H7 (cell line): ENCODE results near the gene PRR7. TPM values are rescaled to one million over a fixed set of nuclear protein-coding genes. Genes with fewer than 3 reads are reported as not detected.

Source experiments
- DNase-seq: peaks from one replicate; pipeline ENCODE4 v3.0.0; 2012
- H3K27me3 ChIP-seq: 2 replicates; pipeline ENCODE4 v1.6.0; 2011; ENCODE audit warnings: mild to moderate bottlenecking, low read length; ENCODE audit not compliant: control insufficient read depth, insufficient read depth
- H3K36me3 ChIP-seq: replicated peaks from 2 replicates; pipeline ENCODE4 v1.5.1; 2011; ENCODE audit warnings: low read length; ENCODE audit not compliant: control insufficient read depth, insufficient read depth
- H3K4me3 ChIP-seq: 2 replicates; pipeline ENCODE4 v1.5.1; 2011; ENCODE audit warnings: low read depth, mild to moderate bottlenecking, control low read depth, low read length, moderate library complexity; ENCODE audit not compliant: insufficient read depth
- total RNA-seq: library from RNA; depleted of rRNA; stranded (reverse); fragments of >200 nt; shearing (Covaris generic); gene quantifications from 2 replicates; pipeline ENCODE4 v1.2.3, GENCODE V29; 2014

Gene PRR7
- total RNA-seq, 1 experiment from 2014 or later: 12.1 TPM

DNA sequence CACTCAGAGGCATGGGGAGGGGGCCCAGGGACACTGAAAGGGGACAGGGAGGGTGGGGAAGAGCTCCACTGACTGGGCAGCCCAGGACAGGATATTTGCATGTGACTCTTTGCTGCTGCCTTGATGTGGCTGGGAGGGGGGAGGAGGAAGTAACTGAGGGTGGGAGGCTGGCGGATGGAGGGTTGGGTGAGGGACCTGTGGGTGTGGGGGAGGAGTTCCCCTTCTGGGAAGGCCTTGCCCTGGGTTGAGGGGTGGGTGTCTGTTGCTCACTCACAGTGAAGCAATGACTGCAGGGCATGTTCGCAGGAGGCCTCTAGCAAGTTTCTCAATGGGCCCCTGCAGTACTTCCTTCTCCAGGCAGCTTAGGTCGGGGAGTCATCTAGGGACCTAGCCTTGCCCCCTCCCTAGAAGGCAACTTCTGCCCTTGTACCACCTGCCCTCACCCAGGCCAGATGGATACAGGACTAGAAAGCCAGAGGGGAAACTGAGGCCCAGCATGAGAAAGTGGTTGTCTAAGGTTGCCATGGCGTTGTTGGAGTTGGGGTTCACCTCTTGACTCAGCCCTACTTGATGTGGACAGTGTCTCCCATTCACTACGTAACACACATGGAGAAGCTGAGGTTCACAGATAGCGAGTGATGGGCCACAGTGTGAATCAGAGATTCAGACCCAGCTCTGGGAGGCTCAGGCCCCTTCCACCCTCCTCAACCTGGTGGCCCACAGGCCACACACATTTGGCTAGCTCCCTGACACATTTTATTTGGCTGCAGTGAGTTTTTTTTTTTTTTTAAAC is 17.2 kb upstream of the PRR7 start:
- H3K27me3 ChIP-seq: no peaks in the 10 kb centered on the region
- peaks cover 19% of the 10 kb centered on the region for H3K36me3 ChIP-seq
- DNase-seq: peak; percentile 69
- H3K4me3 ChIP-seq: no peak overlapping the region

DNA sequence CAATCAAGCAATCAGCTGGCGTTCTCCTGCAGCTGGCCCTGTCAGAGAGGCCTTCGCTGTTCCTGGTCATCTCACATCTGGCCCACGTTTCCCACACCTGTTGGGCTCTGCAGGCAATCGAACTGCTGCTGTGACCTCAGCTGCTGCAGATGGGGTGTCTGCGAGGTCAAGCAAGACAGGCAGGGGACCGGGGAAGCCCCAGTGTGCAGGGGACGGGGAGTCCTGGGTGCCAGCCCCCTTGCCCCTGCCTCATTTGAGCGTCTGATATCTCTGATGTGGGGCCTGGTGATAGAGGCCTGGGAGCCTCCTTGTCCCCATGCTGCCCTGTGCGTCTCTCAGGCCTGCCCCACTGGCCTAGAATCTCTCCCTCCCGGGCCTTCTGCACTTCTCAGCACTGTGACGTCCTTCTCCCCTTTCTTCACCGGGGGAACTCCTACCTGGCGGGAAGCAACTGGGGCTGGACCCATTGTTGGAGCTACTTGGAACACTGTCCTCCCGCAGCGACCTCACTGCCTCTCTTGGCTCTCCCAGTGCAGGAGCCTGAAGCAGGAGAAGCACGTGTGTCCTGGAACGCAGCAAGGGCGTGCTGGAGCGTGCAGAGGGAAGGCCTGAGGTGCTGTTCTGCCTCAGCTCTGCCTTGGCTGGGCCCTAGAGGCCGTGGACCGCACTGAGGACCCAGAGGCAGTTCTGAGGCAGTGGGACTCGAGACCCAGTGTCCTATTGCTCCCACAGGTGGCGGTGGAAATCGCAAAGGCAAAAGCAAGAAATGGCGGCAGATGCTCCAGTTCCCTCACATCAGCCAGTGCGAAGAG is 16.3 kb upstream of the PRR7 start:
- Histone ChIP-seq H3K27me3 (no peaks in the 10 kb centered on the region), H3K36me3 (peaks cover 24% of the 10 kb centered on the region), H3K4me3 (no peak overlapping the region)
- DNase-seq: no peak

DNA sequence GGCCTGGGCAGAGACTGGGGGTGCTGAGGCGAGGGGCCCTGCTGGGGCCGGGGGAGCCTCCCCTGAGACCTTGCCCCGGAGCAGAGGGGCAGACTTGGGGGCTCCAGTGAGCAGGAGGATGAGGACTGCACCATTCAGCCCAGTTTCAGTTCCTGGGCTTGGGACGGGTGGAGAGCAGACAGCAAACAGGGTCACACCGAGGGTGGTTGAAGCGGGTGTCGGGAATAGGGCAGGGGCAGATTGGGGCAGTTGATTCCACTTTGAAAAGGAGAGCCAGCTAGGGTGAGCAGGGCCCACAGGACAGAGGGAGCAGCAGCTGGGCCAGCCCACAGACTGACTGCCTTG is 15.7 kb upstream of the PRR7 start:
- peak; percentile 34 for DNase-seq
- Histone ChIP-seq H3K4me3 (no peak overlapping the region), H3K36me3 (peaks cover 26% of the 10 kb centered on the region), H3K27me3 (no peaks in the 10 kb centered on the region)

DNA sequence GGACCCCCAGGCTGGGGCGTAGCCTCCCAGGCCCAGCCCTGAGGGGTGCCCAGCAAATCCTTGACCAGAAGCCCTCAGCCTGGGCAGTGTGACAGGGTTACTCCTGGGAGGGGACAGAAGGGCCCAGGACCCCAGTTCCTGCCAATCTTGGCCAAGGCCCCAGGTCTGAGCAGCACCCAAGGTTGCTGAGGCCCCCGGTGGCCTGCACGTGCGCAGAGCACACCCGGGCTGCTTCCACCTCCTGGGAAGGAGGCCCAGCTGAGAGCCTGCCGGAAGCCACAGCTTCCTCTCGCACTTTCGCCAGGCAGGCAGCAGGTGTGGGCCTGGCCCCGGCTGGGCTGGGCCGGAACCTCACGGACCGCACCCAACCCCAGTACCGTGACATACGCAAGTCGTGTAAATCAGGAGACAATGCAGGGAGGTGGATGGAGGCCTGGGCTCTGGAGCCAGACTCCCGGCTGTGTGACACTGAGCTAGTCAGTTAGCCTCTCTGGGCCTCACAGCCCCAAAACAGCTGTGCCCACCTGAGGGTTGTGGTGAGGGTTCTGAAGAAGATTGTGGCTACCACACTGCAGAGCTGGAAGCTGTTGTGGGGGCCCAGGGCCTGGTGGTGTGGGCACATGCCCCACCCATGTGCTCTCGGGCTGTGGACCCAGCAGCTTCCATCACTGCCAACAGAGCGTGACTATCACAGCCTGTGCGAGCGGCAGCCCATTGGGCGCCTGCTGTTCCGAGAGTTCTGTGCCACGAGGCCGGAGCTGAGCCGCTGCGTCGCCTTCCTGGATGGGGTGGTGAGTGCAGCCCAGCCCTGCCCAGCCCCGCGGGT is 15.1 kb upstream of the PRR7 start:
- Histone ChIP-seq H3K27me3 (no peaks in the 10 kb centered on the region), H3K4me3 (no peak overlapping the region), H3K36me3 (peaks cover 26% of the 10 kb centered on the region)
- no peak for DNase-seq

DNA sequence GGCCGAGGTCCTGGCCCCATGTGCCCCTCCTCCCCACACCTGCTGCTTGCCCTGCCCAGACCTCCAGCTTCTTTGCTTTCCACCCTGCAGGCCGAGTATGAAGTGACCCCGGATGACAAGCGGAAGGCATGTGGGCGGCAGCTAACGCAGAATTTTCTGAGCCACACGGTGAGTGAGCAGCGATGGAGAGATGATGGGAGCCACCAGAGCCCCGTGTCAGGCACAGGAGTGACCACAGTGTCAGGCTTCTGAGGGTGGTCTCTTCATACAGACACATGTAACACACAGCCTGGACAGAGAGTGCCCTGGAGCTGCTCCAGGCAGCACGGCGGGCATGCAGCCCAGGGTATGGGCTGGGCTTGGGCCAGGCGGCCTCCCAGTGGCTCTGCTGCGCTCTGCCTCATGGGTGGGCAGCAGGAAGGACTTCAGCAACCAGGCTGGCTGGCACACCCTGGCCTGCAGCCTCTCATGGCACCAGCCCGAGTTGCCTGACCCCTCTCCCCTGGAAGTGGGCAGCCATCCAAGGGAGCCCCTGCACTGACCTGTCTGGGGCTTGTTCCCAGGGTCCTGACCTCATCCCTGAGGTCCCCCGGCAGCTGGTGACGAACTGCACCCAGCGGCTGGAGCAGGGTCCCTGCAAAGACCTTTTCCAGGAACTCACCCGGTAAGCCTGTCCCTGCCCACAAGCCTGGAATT is 14.3 kb upstream of the PRR7 start:
- no peak overlapping the region for H3K4me3 ChIP-seq
- H3K36me3 ChIP-seq: peaks cover 29% of the 10 kb centered on the region
- DNase-seq: no peak

DNA sequence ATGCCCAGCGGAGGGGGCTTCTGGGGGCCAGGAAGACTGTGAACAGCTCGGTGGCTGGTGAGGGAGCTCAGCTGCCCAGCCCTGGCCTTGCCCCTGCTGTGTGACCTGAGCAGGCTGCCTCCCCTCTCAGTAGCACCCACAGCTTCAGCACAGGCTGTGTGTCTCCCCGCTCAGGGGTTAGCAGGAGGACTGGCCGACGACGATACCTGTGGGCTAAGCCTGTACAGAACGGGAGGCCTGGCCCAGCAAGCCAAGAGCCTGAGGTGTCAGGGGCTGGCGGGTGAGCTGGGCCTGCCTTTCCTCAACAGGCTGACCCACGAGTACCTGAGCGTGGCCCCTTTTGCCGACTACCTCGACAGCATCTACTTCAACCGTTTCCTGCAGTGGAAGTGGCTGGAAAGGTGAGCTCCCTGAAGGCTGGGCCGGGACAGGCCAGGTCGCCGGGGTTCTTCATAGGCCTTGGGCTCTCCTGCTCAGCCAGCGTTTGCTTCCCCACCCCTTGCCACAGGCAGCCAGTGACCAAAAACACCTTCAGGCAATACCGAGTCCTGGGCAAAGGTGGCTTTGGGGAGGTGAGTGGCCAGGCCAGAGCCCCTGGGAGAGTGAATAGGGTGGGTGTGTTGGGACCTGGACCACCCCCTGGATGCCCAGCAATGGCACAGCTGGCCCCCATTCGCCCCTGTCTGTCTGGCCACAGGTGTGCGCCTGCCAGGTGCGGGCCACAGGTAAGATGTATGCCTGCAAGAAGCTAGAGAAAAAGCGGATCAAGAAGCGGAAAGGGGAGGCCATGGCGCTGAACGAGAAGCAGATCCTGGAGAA is 13.6 kb upstream of the PRR7 start:
- H3K27me3 ChIP-seq: no peaks in the 10 kb centered on the region
- no peak for DNase-seq

More for the DNA sequence above, 14.3 kb upstream of the PRR7 start:
- H3K27me3 ChIP-seq: no peaks in the 10 kb centered on the region

DNA sequence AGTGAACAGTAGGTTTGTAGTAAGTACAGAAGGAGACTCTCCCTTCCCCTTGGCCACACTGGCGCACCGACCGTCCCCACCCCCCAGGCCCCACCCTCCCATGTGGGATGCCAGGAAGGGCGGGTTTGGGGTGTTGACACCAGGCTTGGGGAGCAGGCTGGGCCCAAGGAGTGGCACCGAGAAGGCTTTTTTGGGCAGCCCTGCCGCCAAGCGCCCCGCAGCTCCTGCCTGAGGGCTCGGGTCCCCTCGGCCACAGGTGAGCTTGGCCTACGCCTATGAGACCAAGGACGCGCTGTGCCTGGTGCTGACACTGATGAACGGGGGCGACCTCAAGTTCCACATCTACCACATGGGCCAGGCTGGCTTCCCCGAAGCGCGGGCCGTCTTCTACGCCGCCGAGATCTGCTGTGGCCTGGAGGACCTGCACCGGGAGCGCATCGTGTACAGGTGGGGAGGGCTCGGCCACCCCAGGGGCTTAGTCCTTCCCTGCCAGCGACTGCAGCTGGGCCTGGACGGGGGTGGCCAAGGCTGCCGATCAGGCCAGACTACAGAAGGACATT is 12.9 kb upstream of the PRR7 start:
- no peaks in the 10 kb centered on the region for H3K27me3 ChIP-seq
- peaks cover 35% of the 10 kb centered on the region for H3K36me3 ChIP-seq
- no peak overlapping the region for H3K4me3 ChIP-seq
- DNase-seq: no peak

More for the DNA sequence above, 13.6 kb upstream of the PRR7 start:
- Histone ChIP-seq H3K36me3 (peaks cover 35% of the 10 kb centered on the region), H3K4me3 (no peak overlapping the region)

DNA sequence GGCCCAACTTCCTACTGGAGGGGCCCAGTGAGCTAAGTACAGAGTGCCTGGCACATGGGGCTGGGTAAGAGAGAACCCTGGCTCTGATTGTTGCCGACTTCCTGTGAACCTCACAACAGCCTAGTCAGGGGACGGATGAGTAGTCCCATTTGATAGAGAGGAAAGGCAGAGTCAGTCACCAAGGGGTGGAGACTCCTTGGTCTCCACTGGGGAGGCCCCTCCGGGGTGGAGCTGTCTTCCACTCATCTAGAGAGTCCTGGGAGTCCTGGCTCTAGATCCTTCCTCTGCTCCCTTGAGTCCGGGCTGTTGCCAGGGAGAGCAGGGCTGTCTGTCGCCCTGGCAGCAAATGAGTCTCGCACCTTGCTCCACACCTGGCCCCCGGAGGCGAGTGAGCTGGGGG is 12.2 kb upstream of the PRR7 start:
- no peak for DNase-seq
- H3K27me3 ChIP-seq: no peaks in the 10 kb centered on the region
- H3K4me3 ChIP-seq: no peak overlapping the region
- H3K36me3 ChIP-seq: peaks cover 35% of the 10 kb centered on the region

DNA sequence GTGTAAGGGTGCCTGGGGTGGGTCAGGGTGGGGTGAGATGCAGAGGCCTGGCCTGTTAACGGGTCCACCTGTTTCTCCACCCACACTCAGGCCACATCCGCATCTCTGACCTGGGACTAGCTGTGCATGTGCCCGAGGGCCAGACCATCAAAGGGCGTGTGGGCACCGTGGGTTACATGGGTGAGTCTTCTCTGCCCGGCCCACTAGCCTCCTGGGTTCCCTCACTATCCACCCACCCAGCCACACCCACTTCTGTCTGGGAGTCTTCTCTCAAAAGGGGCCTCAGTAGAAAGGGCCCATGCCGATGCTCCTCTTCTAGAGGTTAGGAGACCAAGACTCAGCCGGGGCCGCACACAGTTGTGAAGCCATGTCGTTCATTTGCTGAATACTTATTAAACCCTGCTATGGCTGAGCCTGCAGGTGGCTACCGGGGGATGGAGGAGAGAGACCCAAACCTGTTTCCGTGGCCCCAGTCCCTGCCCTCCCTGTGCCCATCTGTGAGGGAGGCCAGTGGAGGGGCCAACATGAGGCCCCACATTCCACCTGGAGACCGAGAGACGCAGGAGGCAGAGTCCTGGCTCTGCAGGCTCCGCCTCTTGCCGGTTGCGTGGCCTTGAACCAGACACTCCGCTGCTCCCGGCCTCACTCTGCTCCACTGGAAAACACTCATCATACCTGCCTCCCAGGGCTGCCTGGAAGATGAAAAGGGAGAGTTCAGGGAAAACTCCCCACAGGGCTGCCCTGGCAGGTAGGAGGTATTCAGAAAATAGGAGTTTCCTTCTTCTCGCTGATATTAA is 11.5 kb upstream of the PRR7 start:
- DNase-seq: no peak
- no peaks in the 10 kb centered on the region for H3K27me3 ChIP-seq
- peaks cover 34% of the 10 kb centered on the region for H3K36me3 ChIP-seq
- H3K4me3 ChIP-seq: no peak overlapping the region

DNA sequence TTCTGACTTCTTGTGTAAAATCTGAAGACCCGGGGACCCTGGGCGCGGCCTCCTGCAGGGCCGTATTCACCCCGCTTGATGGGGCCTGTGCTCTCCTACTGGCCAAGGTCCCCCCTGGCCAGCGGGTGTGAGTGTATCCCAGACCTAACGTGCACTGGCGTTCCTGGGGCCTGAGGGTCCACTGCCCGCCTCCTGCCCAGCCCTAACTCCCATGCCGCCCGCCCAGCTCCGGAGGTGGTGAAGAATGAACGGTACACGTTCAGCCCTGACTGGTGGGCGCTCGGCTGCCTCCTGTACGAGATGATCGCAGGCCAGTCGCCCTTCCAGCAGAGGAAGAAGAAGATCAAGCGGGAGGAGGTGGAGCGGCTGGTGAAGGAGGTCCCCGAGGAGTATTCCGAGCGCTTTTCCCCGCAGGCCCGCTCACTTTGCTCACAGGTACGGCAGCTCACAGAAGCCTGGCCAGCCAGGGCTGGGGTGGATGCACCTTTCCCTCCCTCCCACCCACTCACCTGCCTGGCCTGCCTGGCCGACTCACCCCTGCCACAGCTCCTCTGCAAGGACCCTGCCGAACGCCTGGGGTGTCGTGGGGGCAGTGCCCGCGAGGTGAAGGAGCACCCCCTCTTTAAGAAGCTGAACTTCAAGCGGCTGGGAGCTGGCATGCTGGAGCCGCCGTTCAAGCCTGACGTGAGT is 10.6 kb upstream of the PRR7 start:
- H3K36me3 ChIP-seq: peaks cover 32% of the 10 kb centered on the region
- no peak overlapping the region for H3K4me3 ChIP-seq
- no peaks in the 10 kb centered on the region for H3K27me3 ChIP-seq
- no peak for DNase-seq

DNA sequence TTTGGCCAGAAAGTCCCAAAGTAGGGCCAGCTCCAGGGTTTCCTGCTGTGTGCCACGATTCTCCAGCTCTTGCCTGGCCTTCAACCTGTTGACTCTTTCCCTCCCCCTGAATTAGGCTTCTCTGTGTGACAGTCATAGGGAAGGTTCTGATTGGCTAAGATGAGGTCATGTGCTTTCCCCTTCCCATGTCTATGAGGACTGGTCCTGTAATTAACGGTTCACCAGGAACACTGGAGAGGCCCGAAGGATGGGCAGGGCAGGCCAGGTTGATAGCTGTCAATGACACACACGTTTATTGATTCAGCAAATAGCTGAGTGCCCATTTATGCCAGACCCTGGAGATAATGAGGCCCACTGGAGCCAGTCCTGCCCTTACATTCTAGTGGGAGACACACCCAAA is 9.0 kb upstream of the PRR7 start:
- H3K27me3 ChIP-seq: no peaks in the 10 kb centered on the region
- no peak overlapping the region for H3K4me3 ChIP-seq
- peaks cover 27% of the 10 kb centered on the region for H3K36me3 ChIP-seq
- no peak for DNase-seq

DNA sequence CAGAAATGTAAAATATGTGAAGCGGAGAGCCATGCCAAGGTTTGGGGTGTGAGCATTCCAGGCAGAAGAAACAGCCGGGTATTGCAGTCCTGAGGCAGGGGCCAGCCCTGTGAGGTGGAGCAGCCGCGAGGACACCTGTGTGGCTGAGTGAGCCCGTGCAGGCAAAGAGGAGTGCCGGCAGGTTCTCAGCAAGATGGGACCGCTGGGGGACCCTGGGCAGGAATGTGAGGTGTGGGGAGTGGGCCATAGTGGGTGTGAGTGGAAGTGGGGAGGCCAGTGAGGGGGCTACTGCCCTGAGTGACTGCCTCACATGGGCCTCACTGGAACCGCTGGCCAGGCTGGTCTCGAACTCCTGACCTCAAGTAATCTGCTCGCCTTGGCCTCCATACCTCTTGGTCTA is 8.1 kb upstream of the PRR7 start:
- Histone ChIP-seq H3K36me3 (peaks cover 20% of the 10 kb centered on the region), H3K27me3 (no peaks in the 10 kb centered on the region), H3K4me3 (no peak overlapping the region)
- no peak for DNase-seq
